ENCODE measurements around the gene PAIP1.
"Not testable (repeated sequence)": the region's sequence is repeated elsewhere in the genome, so short reads cannot be mapped to it uniquely, and the experiment has no call there.

Gene PAIP1

GRCh38 chr5:43556857-43557542, at the start of gene PAIP1:
Gene PAIP1, minus strand, starts transcription at chr5:43557077. Its CDS starts 231 bp downstream, at chr5:43556846.
- peak; percentile 79 for DNase-seq

- no peak for DNase-seq
Observed at GRCh38 chr5:43606351-43606750, 49.5 kb upstream of the PAIP1 start.

- no peak for DNase-seq
Observed at GRCh38 chr5:43604699-43605098, 47.8 kb upstream of the PAIP1 start.

GRCh38 chr5:43603344-43604217, 46.7 kb upstream of the PAIP1 start:
- DNase-seq, result peak; percentile 55

DNA sequence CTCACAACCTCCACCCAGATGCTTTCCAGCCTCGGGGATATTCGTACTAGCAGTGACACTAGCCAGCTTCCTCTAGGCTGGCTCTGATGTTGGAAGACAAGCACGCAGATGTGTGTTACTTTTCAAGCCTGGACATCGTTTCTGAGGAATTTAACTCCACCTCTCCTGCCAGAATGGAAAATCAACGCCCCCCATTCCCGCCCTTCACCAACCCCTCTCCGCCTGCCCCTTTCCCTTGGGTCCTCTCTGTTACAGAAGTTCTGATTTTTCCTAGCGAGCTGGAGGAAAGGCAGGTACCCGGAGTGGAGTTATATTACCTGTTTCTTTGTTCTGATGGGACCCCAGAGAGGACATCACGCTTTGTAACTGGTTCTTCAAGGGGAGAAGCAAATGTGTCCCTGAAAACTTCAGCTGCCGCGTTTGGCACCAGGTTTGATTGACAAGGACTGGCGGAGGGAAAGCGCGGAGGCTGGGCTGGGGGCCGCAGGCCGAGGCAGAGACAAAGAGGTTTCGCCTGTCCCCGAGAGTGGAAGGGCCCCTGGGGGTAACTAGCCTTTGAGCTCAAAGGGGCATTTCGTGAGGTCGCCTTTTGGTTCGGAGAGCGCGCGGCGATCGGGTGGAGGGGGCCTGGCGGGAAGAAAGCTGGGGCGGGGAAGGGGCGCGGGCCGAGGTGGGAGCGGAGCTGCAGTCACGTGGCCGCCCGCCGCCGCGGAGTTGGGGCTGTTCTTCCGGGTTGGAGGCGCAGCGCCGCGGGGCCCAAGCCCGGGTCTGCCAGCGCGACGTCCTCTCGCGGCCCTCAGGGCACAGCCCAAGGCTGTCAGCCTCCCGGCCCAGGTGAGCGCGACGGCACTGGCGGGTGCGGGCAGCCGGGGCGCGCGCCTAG, 45.8 kb upstream of the PAIP1 start, which contains the start of gene NNT:
Gene NNT, plus strand, starts transcription at position 720 of the 883 bp plus-strand sequence. CDS start 6,016 bp downstream, outside the sequence.
- peak; percentile 75 for DNase-seq

DNA sequence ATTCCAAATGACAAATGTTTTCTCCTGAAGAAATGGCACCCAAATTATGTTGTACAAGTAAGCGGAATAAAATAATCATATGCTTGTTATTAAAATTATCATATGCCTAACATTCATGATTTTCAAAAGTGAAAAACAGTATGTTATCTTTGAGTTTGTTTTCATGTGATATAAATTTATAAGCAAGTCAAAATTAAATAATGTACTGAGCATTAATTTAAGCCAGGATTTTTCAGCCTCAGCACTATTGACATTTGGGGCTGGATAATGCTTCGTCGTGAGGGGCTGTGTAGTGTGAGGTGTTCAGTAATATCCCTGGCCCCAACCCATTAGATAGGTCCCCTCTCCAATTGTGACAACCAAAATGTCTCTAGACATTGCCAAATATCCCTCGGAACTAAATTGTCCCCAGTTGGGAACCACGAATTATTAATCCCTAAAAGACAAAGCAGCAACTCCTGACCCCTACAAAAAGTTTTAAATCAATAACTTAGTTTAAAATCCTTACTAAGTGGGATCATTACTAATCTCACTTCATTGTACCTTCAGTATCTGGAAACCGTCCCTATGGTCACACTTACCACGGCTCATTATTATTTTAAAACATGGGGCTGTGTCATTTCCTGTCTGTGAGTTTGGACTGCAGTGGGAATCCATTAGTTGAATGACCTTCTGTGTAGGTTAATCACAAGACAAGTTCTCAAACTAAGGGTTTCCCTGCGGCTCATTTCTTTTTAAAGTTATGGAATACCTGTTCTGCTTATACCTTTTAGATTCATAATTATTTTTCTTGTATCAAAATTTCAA, 44.8 kb upstream of the PAIP1 start:
- peak; percentile 23 for DNase-seq

GRCh38 chr5:43598927-43599326, 42.0 kb upstream of the PAIP1 start:
- not testable (repeated sequence) for DNase-seq

GRCh38 chr5:43592363-43592762, 35.5 kb upstream of the PAIP1 start:
- no peak for DNase-seq

- no peak for DNase-seq
Observed at GRCh38 chr5:43590700-43591099, 33.8 kb upstream of the PAIP1 start.

DNA sequence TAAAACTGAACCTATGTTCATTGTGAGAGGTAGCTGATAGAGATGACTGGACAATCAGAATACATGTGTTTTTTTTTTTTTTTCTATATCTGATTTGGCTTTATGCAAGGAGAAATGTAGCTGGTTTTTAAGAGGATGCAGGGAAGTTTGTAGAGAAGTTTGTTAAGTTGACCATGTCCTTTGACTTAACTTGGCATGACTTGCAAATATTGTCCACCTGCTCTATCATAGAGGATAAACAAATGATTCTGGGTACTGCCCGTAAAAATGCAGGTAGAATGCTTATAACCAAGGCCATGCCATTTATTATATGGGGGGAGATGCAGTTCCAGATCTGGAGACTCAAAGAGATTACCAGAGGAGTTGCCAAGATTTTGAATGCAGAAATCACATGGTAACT, 32.4 kb upstream of the PAIP1 start:
- DNase-seq, result no peak

DNA sequence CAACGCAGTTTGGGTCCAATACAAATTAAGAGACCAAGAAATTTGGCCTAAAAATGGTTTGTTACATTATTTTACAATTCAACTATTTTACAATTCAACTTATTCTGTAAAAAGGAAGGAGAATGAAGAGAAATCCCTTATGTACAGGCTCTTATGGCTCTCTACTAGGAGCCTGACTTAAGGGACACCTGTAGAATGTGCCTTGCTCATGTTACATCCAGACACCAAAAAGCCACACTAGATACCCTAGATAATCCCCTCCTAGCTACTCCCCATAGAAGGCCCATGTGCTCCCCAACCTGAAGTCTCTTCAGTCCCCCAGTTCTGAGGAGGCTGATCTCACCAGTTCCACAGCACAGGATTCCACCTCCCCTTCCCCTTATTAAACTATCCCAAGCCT, 32.0 kb upstream of the PAIP1 start:
- DNase-seq, result no peak

DNA sequence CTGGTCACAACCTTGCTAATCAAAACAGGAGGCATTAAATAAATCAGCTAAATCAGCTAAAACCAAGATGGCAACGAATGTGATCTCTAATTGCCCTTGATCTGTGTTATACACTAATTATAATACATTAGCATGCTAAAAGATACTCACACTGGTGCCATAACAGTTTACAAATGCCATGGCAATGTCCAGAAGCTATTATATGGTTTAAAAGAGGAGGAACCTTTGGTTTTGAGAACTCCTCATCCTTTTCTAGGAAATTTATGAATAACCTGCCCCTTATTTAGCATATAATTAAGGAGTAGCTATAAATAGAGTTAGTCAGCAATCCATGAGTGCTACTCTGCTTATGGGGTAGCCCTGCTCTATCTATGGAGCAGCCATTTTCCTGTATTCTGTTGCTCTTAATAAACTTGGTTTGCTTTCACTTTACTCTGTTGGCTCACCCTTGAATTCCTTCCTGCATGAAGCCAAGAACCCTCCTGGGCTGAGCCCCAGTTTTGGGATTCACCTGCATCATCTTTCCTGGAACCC, 27.4 kb upstream of the PAIP1 start:
- no peak for DNase-seq

DNA sequence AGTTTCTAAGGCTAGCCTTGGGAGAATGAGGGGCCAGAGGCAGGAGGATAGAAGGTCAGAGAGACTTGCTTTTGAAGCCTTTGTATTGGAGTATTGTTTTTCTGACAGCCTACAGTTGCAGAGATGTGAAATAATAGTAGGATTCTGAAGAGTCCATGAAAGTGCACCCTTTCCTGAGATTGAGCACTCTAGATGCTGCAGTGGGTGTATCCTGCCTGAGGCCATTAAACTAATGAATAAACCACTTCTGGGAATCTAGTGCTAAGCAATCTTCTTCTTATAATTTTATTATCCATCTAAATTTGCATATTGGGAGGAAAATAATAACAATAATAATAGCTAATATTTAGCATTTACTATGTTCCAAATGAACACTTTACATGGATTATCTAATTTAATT, 26.8 kb upstream of the PAIP1 start:
- no peak for DNase-seq

- DNase-seq, result no peak
Observed at GRCh38 chr5:43582082-43583005, 25.5 kb upstream of the PAIP1 start.

- no peak for DNase-seq
Observed at GRCh38 chr5:43581398-43581797, 24.5 kb upstream of the PAIP1 start.

DNA sequence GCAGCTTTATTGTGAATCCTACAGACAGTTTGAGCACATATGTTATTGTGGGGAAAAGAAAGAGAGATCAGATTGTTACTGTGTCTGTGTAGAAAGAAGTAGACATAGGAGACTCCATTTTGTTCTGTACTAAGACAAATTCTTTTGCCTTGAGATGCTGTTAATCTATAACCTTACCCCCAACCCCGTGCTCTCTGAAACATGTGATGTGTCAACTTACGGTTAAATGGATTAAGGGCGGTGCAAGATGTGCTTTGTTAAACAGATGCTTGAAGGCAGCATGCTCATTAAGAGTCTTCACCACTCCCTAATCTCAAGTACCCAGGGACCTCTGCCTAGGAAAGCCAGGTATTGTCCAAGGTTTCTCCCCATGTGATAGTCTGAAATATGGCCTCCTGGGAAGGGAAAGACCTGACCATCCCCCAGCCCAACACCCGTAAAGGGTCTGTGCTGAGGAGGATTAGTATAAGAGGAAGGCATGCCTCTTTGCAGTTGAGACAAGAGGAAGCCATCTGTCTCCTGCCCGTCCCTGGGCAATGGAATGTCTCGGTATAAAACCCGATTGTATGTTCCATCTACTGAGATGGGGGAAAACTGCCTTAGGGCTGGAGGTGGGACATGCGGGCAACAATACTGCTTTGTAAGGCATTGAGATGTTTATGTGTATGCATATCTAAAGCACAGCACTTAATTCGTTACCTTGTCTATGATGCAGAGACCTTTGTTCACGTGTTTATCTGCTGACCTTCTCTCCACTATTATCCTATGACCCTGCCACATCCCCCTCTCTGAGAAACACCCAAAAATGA, 23.7 kb upstream of the PAIP1 start:
- DNase-seq, result not testable (repeated sequence)

DNA sequence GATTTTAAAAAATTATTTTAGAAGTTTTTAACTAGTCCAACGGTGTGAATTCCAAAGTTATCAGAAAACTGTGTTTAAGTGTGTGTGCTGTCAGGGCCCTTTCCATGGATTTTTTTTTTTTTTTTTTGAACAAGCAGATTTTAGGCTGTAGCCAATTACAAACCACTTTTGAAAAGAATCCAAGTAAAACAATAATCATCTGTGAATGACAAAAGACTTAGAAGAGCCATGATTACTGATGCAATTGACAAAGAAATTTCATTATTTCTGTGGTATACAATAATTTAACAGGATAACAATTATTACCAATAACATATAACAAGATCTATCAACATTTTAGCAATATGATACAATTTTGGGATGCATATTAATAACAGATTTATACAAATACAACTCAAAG, 16.2 kb upstream of the PAIP1 start:
- peak; percentile 37 for DNase-seq

GRCh38 chr5:43572357-43572756, 15.5 kb upstream of the PAIP1 start:
- no peak for DNase-seq

GRCh38 chr5:43571237-43571636, 14.4 kb upstream of the PAIP1 start:
- DNase-seq, result no peak

Data from NCI-H446 treated with DMSO at 0.1 percent for 48 hours (cell line).